ENCODE measurements around the gene SEMA6A.

The SEMA6A gene

GRCh38 chr5:116509483-116510244 lies 65.0 kb downstream of the SEMA6A start:
- no peak for TF ChIP-seq ZNF274 (IDR thresholded peaks at IDR 0.05; ENCODE audit: low read depth, low read length)
- no peak overlapping the region for H3K4me3 ChIP-seq (ENCODE audit: low read length)

GRCh38 chr5:116508835-116509234 lies 65.8 kb downstream of the SEMA6A start:
- H3K4me3 ChIP-seq (ENCODE audit: low read length) = no peak overlapping the region
- TF ChIP-seq ZNF274 (IDR thresholded peaks at IDR 0.05; ENCODE audit: low read depth, low read length) = no peak

GRCh38 chr5:116507941-116508655 lies 66.5 kb downstream of the SEMA6A start:
- no peak overlapping the region for H3K4me3 ChIP-seq (ENCODE audit: low read length)
- no peak for TF ChIP-seq ZNF274 (IDR thresholded peaks at IDR 0.05; ENCODE audit: low read depth, low read length)

DNA sequence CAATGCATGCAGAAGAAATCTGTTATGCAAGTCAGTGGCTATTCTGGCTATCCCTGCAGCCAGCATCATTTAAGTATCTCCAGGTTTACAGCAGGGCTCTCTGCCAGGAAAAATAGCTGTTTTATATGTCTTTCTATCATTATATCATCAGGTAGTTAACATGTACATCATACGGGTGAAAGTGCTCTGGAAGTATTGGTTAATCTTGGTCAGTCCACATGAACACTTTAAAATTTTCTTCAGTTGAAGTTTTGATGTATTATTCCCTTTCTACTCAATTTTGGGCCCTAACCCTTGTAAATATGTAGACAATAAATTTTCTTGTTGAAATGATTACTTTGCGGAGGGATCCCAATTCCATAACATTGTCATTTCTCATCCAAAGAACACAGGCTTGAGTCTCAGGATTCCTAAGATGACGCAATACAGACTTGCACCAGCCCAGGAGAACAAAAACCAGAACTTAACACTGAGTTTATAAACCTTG lies 67.5 kb downstream of the SEMA6A start:
- TF ChIP-seq ZNF274 (IDR thresholded peaks at IDR 0.05; ENCODE audit: low read depth, low read length) = no peak
- H3K4me3 ChIP-seq (ENCODE audit: low read length) = no peak overlapping the region

- no peak for TF ChIP-seq ZNF274 (IDR thresholded peaks at IDR 0.05; ENCODE audit: low read depth, low read length)
- no peak overlapping the region for H3K4me3 ChIP-seq (ENCODE audit: low read length)
These were observed 68.1 kb downstream of the SEMA6A start for GRCh38 chr5:116506488-116506887.

GRCh38 chr5:116504593-116505166 lies 69.9 kb downstream of the SEMA6A start:
- TF ChIP-seq ZNF274 (IDR thresholded peaks at IDR 0.05; ENCODE audit: low read depth, low read length) = no peak
- no peak overlapping the region for H3K4me3 ChIP-seq (ENCODE audit: low read length)

DNA sequence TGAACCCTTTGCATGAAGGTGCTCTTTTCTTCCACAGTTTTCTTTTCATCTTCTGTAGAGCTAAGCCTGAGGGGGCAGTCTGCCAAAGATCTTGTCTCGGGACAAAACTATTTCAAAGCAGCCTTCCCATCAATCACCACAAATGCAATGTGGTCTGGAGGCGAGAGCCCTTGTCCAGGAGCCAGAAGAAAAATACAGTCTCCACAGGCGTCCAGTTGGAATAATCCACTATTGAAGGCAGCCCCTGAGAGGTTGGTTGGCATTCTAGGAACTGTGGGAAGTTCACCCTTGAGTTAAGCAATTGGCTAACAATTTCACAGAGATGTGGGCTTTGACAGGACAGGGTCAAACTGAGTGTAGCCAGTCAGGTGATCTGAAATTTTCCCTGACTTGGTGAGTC lies 72.0 kb downstream of the SEMA6A start:
- TF ChIP-seq ZNF274 (IDR thresholded peaks at IDR 0.05; ENCODE audit: low read depth, low read length) = no peak
- no peak overlapping the region for H3K4me3 ChIP-seq (ENCODE audit: low read length)

DNA sequence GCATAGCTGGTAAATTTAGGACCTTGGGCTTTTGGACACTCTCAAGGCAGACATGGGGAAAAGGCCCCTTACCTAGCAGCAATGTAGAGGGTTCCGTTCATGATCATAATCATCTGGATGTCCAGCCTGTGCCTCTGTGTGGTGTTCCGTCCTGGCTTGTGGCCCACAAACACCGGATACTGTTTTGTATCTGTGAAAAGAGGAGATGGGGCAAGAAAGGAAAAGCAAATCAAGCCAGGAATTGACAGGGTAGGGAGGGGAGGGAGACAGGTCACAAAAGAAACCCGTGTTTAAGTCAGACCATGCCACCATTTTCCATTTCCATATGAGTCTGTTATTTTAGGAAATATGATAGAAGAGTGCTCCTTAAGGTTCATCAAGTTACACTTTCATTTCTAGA lies 72.5 kb downstream of the SEMA6A start:
- no peak for TF ChIP-seq ZNF274 (IDR thresholded peaks at IDR 0.05; ENCODE audit: low read depth, low read length)
- no peak overlapping the region for H3K4me3 ChIP-seq (ENCODE audit: low read length)

DNA sequence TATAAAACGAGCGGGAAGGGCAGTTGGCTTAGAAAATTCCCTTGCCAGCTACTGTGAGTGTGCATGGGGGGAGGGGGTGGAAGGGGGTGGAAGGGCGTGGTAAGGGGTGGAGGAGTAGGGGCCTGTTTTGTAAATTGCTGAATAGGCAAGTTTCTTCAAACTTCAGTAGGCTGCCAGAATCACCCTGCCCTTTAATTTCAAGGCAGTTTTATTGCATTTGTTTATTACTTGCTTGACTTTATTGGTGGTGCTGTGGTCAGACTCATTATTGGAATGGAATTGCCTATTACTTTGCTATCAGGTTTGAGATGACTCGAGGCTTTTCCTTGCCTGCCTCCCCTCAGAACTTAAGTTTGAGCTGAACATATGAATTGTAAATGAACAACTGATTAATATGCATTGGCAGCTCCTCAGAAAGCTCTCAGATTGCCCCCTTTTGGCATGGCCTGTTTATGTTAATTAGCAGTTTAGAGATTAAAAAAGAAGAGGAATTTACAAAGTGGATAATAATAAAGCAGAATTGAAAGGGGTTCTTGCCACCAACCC lies 76.0 kb downstream of the SEMA6A start:
- TF ChIP-seq ZNF274 (IDR thresholded peaks at IDR 0.05; ENCODE audit: low read depth, low read length) = no peak
- no peak overlapping the region for H3K4me3 ChIP-seq (ENCODE audit: low read length)

- TF ChIP-seq ZNF274 (IDR thresholded peaks at IDR 0.05; ENCODE audit: low read depth, low read length) = no peak
- no peak overlapping the region for H3K4me3 ChIP-seq (ENCODE audit: low read length)
These were observed 77.0 kb downstream of the SEMA6A start for GRCh38 chr5:116497631-116498030.

GRCh38 chr5:116495786-116496357 lies 78.8 kb downstream of the SEMA6A start:
- no peak overlapping the region for H3K4me3 ChIP-seq (ENCODE audit: low read length)
- TF ChIP-seq ZNF274 (IDR thresholded peaks at IDR 0.05; ENCODE audit: low read depth, low read length) = no peak

DNA sequence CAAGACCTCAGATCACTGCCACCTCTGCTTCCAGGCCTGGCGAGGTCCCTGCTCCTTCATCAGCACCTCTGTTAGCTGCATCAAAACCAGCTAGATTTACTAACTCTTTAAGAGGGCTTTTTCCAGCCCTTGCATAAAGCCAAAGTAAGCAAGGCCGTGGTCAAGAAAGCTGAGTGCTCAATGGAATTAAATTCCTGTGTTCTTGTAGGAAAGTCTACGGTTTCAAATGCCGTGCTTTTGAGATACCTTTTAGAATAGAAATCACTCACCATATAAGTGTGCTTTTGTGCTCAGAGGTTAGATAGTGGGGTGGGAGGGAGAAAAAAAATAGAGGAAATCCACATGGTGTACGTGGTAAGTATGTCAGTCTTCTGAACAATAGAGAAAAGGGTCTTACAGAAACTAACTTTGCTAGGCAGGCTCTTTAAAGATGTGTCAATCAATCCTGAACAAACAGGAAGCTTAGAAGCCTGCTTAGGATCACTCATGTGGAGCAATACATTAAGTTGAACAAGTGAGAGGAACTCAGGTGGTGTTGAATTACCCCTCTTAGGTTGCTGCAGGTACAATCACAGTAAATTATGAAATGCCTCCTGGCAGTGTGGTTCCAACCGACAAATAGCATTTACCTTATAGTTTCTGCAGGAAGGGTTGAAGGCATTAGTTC lies 79.7 kb downstream of the SEMA6A start:
- no peak overlapping the region for H3K4me3 ChIP-seq (ENCODE audit: low read length)
- no peak for TF ChIP-seq ZNF274 (IDR thresholded peaks at IDR 0.05; ENCODE audit: low read depth, low read length)

DNA sequence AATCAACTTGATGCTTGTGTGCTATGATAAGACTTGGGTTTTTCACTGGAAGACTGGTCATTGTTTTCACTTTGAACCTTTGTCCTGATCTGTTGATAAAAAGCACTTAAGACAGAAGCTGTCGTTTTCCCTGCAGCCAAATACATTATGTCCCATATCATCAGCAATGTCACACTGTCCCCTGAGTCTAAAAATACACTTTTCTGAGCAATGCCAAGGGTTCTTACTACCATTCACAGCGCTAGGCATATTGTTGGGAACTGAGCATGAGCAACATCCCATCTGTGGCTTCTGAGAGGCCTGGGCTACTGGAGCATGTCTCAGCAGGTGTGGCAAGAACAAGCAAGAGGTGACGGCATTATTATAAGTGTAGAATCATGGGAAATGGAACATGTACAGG lies 81.8 kb downstream of the SEMA6A start:
- no peak overlapping the region for H3K4me3 ChIP-seq (ENCODE audit: low read length)
- TF ChIP-seq ZNF274 (IDR thresholded peaks at IDR 0.05; ENCODE audit: low read depth, low read length) = no peak

Data from GM08714 (cell line).